Transverse colon (tissue), 4 donors: ENCODE measurements around the gene ACTR10. TPM values are rescaled to one million over a fixed set of nuclear protein-coding genes. Genes with fewer than 3 reads are reported as not detected.

Experiments
- DNase-seq: peaks from one replicate; pipeline ENCODE4 v3.0.0-alpha.2; 2019
- H3K27ac ChIP-seq, 4 donors: fragments of 200-600 bp; sonication (generic); 2 replicates each; pipeline ENCODE4 v1.5.1; 2016 to 2018; ENCODE audit warnings: inconsistent platforms in 4 of 4
- H3K27me3 ChIP-seq: fragments of 200-600 bp; sonication (generic); 2 replicates; pipeline ENCODE4 v1.5.1; 2017; ENCODE audit warnings: inconsistent platforms
- H3K36me3 ChIP-seq, 4 donors: fragments of 200-600 bp; sonication (generic); 2 replicates each; pipeline ENCODE4 v1.5.1; 2017 to 2019; ENCODE audit warnings: inconsistent platforms in 4 of 4
- H3K4me1 ChIP-seq, 4 donors: fragments of 200-600 bp; sonication (generic); 2 replicates each; pipeline ENCODE4 v1.5.1; 2017 to 2020; ENCODE audit warnings: inconsistent platforms in 4 of 4
- H3K4me3 ChIP-seq, 4 donors: fragments of 200-600 bp; sonication (generic); 1 replicate in 1 of 4; 2 replicates in 3 of 4; pipeline versions ENCODE4 v1.5.1 to v1.6.1; 2017 to 2019; ENCODE audit warnings: inconsistent platforms in 4 of 4
- H3K9me3 ChIP-seq, 2 donors: fragments of 200-600 bp; sonication (generic); 2 replicates each; pipeline ENCODE4 v1.5.1; 2017 to 2019; ENCODE audit warnings: inconsistent platforms in 2 of 2
- CTCF ChIP-seq, 5 experiments: fragments of 200-600 bp in 3 of 5; fragments of 450-650 bp in 2 of 5; sonication (generic) in 3 of 5; IDR thresholded peaks; 1 replicate in 2 of 5; 2 replicates in 3 of 5; pipeline ENCODE4 v1.5.1; 2016 to 2017; ENCODE audit warnings: antibody characterized with exemption in 5 of 5, inconsistent platforms in 3 of 5, mild to moderate bottlenecking in 2 of 5, moderate library complexity in 1 of 5
- EP300 ChIP-seq: sonication (generic); formaldehyde crosslinking; IDR thresholded peaks from one replicate; pipeline ENCODE4 v1.6.1; 2017; ENCODE audit warnings: antibody characterized with exemption, low read depth
- POLR2A ChIP-seq: fragments of 450-650 bp; IDR thresholded peaks from one replicate; pipeline ENCODE4 v1.6.1; 2016; ENCODE audit warnings: antibody characterized with exemption, mild to moderate bottlenecking, moderate library complexity
- POLR2AphosphoS5 ChIP-seq, 3 donors: sonication (generic); formaldehyde crosslinking; IDR thresholded peaks; one replicate each; pipeline ENCODE4 v1.6.1; 2016; ENCODE audit warnings: antibody characterized with exemption in 3 of 3
- WGBS, 2 donors: methylation state at CpG; one replicate each; pipeline ENCODE4 v1.1.5; 2018; ENCODE audit warnings: low coverage in 1 of 2; 5-methylcytosine and 5-hydroxymethylcytosine counted together
- in situ Hi-C, 4 donors: fragments of 200-750 bp; cut with MboI; loops; one replicate each; pipeline versions ENCODE4 v1.15.0 to v1.15.1; 2017; ENCODE audit warnings: low sequenced_read_pairs in 3 of 4, low pct_ligation_motif_present in 1 of 4, low pct_unique_long_range_greater_than_20kb in 1 of 4
- intact Hi-C: fragments of 100-400 bp; cut with DNase I; formaldehyde crosslinking; loops from one replicate; pipeline ENCODE4 v1.15.1; 2023; ENCODE audit warnings: low total_unique reads
- total RNA-seq, 4 donors: library from RNA; depleted of rRNA; stranded (reverse); fragments of >200 nt; gene quantifications; one replicate each; pipeline ENCODE4 v1.1.0, GENCODE V29; 2016

Gene ACTR10
- total RNA-seq, 4 donors from 2014 or later, result 14.7 to 51.9 (median 38.6) TPM

GRCh38 chr14:58276208-58276607 lies 76.3 kb downstream of the ACTR10 start:
- Histone ChIP-seq H3K9me3 (no peaks in the 10 kb centered on the region), H3K27me3 (no peaks in the 10 kb centered on the region), H3K4me1 (peaks cover 14 to 51% (median 19%) of the 10 kb centered on the region in 4 donors), H3K4me3 (no peak overlapping the region), H3K27ac (peak overlapping the region in 1 of 4 donors; percentile 23), H3K36me3 (peaks cover 0 to 38% (median 14%) of the 10 kb centered on the region in 4 donors)
- intact Hi-C loops (no loop called here), in situ Hi-C loops (no loop called here)
- TF ChIP-seq POLR2A (no peak), CTCF (IDR thresholded peaks at IDR 0.05) (no peak), POLR2AphosphoS5 (IDR thresholded peaks at IDR 0.05) (no peak), EP300 (no peak)
- WGBS, 2 donors, result 85 to 90% methylated on average over 1 of the region's 1 CpG
- no peak for DNase-seq

GRCh38 chr14:58278177-58278576 lies 78.2 kb downstream of the ACTR10 start:
- Histone ChIP-seq H3K4me1 (peaks cover 18 to 58% (median 25%) of the 10 kb centered on the region in 4 donors), H3K4me3 (no peak overlapping the region), H3K27ac (no peak overlapping the region), H3K9me3 (no peaks in the 10 kb centered on the region), H3K36me3 (peaks cover 0 to 20% (median 9%) of the 10 kb centered on the region in 4 donors), H3K27me3 (no peaks in the 10 kb centered on the region)
- in situ Hi-C loops, result no loop called here
- intact Hi-C loops, result no loop called here
- no peak for DNase-seq
- no peak for TF ChIP-seq POLR2A
- no peak for TF ChIP-seq EP300
- TF ChIP-seq POLR2AphosphoS5 (IDR thresholded peaks at IDR 0.05), result no peak
- TF ChIP-seq CTCF (IDR thresholded peaks at IDR 0.05), result no peak
- WGBS, 2 donors, result 95 to 99% methylated on average over 8 of the region's 8 CpGs

- H3K27ac ChIP-seq, result peak overlapping the region; percentile 67 to 81 (median 74)
- H3K4me3 ChIP-seq, result no peak overlapping the region
- H3K27me3 ChIP-seq, result no peaks in the 10 kb centered on the region
- intact Hi-C loops (loop anchor here (2.0 kb wide), 1 partner anchor 18 kb away; the partner anchor contains the start of gene ARID4A), in situ Hi-C loops (no loop called here)
- H3K4me1 ChIP-seq, result peaks cover 20 to 51% (median 32%) of the 10 kb centered on the region in 4 donors
- peak; percentile 44 for DNase-seq
- peaks cover 0 to 37% (median 15%) of the 10 kb centered on the region in 4 donors for H3K36me3 ChIP-seq
- 10 to 11% methylated on average over 4 of the region's 4 CpGs for WGBS, 2 donors
- H3K9me3 ChIP-seq, result no peaks in the 10 kb centered on the region
- TF ChIP-seq POLR2AphosphoS5 (IDR thresholded peaks at IDR 0.05) (peak in 2 of 3 donors; percentile 21 to 28), CTCF (IDR thresholded peaks at IDR 0.05) (no peak)
These were observed 81.2 kb downstream of the ACTR10 start for GRCh38 chr14:58280954-58281787.

- Histone ChIP-seq H3K4me1 (peaks cover 20 to 47% (median 32%) of the 10 kb centered on the region in 4 donors), H3K27me3 (no peaks in the 10 kb centered on the region), H3K27ac (peak overlapping the region; percentile 67 to 81 (median 74)), H3K9me3 (no peaks in the 10 kb centered on the region), H3K4me3 (no peak overlapping the region), H3K36me3 (peaks cover 0 to 44% (median 18%) of the 10 kb centered on the region in 4 donors)
- TF ChIP-seq POLR2AphosphoS5 (IDR thresholded peaks at IDR 0.05) (no peak), EP300 (no peak), POLR2A (no peak), CTCF (IDR thresholded peaks at IDR 0.05) (no peak)
- 41 to 43% methylated on average over 3 of the region's 3 CpGs for WGBS, 2 donors
- intact Hi-C loops (loop anchor here (2.0 kb wide), 1 partner anchor 17 kb away; the partner anchor contains the start of gene ARID4A), in situ Hi-C loops (no loop called here)
- DNase-seq, result no peak
These were observed 82.0 kb downstream of the ACTR10 start for GRCh38 chr14:58281969-58282368.
